GM19324 (cell line): Measurements from ENCODE around the gene DQX1.
A peak's percentile ranks its signal among the peaks of the same experiment; 100 is the strongest.

Experiments
- ATAC-seq: cut with Tn5 transposase; IDR thresholded peaks from one replicate; pipeline ENCODE4 v1.9.1; 2021; ENCODE audit warnings: mild to moderate bottlenecking, moderate library complexity; ENCODE audit not compliant: unreplicated experiment, low FRiP score

Gene DQX1

DNA sequence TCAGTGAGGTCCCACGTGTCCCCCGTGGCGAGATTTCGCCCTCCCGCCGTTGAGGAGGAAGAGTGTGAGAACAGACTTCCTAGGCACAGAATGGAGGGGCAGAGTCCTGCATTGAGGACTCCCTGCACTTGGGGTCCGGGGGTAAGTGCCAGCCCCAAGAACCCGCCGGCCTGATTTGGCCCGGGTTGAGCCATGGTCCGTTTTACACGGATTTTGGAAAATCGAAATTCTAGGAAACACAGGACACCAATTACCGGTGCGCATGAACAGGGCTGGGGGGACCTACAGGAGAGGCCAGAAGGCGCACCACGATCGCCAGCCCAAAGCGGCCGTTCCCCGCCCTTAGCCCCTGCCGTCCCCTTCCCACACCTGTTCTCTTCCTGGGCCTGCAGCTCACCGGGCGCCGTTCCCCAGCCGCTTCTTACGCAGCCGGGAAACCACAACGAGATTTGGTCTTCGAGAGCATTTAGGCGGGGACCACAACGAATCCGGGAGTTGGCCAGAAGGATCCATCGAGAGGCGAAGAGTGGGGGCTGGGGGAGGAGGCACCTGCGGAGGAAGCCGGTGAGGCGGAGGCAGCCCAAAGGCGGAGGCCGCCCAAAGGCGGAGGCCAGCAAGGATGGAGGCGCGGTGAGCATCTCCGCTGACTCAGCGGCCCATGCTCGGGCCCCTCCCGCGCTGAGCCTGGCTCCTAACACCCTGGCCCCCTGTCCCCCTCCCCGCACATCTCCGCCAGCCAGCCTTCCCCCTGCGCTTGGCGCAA lies 12.2 kb downstream of the DQX1 start:
- no peak for ATAC-seq

- ATAC-seq = no peak
Measured at GRCh38 chr2:74512744-74513604, 13.1 kb downstream of the DQX1 start.

DNA sequence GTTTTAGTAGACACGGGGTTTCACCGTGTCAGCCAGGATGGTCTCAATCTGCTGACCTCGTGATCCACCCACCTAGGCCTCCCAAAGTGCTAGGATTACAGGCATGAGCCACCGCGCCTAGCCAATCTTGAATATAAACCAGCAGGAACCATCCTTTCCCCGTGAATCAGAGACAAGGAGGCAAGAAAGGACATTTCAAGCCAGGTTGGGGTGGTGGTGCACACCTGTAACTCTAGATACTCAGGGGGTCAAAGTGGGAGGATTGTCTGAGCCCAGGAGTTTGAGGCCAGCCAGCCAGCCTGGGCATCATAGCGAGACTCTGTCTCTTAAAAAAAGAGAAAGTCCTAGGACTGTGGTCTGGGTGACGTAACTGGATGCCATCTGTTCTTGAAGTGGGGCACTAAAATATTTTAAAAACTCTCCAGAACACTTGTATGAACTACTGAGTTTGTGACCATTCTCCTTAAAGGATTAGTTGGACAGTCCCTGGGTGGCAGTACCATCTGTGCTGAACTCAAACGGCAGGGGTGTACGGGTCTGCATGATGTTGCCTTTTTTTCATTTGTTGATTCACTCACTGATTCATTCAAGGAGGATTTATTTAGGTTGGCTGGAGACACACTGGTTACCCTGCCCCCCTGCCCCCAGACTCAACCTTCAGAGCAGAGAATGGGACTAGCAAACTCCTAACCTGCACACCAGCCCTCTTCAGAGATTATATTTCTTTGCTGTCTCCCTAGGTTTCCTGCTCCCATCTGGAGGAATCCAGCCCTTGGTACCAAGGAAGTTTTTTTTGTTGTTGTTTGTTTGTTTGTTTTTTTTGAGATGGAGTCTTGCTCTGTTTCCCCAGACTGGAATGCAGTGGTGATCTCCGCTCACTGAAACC lies 14.7 kb downstream of the DQX1 start:
- ATAC-seq = no peak

DNA sequence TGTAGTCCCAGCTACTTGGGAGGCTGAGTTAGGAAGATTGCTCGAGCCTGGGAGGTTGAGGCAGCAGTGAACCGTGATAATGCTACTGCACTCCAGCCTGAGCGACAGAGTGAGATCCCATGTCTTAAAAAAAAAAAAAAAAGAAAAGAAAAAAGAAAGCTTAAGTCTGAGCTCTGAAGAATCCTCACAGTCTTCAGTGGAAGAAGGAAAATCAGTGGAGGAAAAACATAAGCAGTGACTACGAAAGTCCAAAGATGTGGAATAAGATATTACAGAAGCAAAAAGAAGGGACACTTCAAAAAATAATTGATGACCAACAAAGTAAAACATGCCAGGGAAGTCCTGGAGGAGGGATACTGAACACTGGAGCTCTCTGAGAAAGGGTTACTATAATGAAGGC lies 15.8 kb downstream of the DQX1 start:
- no peak for ATAC-seq

GRCh38 chr2:74507926-74508520 lies 18.0 kb downstream of the DQX1 start:
- ATAC-seq = peak; percentile 7

DNA sequence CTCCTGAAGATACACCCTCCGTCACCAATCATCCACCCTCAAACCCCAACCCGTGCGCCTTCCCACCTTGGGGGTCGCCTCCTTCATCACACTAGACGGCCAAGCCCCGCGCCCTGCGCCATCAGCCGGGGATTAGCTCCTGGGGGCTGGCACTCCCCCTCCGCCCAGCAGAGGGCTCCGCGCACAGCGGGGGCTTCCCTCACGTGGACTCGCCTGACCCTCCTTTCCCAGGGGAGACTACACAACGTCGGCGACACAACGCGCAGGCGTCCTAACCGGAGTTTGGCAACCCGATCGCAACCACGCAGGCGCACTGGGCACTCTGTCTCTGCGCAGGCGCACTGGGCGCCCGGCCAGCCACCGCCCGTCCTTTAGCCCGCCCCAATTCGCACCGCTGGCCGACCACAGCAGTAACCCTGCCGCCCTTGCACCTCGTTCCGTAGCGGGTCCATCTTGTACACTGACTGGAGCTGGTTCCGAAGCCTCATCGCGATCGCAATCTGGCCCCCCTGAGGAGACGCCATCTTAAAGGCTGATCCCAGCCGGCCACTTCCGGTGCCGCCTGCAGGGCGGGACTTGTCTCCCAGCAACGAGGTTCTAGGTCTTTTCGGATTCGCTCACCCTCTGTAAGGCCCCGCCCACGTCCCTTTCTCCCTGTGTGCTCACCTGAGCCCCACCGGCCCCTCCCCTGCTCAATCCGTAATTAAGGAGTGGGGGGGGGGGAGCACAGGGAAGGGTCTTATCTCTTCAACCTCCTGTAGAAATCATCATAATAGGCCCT lies 18.7 kb downstream of the DQX1 start, which contains the start of gene PCGF1:
TSS of gene PCGF1 (minus strand) at position 551 of the 781 bp plus-strand sequence. CDS start at position 524, 27 bp downstream.
- peak; percentile 93 for ATAC-seq

- ATAC-seq = no peak
Measured at GRCh38 chr2:74505448-74506246, 20.4 kb downstream of the DQX1 start.

DNA sequence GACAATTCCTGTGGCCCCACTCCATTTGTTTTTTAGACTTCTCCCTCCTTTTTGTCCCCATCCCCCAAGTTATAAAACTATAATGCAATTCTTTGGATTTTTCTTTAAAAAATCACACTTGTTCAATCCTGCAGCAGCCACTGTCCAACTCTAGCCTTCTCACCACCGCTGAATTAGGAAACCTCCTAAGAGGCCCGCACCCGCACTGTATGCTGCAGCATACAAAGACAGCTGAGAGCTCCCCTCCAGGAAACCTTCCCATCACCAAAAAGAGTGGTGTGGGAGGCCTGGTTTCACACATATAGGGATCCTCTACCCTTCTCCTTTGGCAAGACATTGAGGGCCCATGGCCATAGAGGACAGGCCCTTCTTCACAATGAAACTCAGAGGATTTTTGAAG lies 21.4 kb downstream of the DQX1 start:
- ATAC-seq = no peak

- no peak for ATAC-seq
Measured at GRCh38 chr2:74503506-74504475, 22.2 kb downstream of the DQX1 start.

- no peak for ATAC-seq
Measured at GRCh38 chr2:74502720-74503505, 23.1 kb downstream of the DQX1 start.

- ATAC-seq = no peak
Measured at GRCh38 chr2:74502147-74502719, 23.8 kb downstream of the DQX1 start.

DNA sequence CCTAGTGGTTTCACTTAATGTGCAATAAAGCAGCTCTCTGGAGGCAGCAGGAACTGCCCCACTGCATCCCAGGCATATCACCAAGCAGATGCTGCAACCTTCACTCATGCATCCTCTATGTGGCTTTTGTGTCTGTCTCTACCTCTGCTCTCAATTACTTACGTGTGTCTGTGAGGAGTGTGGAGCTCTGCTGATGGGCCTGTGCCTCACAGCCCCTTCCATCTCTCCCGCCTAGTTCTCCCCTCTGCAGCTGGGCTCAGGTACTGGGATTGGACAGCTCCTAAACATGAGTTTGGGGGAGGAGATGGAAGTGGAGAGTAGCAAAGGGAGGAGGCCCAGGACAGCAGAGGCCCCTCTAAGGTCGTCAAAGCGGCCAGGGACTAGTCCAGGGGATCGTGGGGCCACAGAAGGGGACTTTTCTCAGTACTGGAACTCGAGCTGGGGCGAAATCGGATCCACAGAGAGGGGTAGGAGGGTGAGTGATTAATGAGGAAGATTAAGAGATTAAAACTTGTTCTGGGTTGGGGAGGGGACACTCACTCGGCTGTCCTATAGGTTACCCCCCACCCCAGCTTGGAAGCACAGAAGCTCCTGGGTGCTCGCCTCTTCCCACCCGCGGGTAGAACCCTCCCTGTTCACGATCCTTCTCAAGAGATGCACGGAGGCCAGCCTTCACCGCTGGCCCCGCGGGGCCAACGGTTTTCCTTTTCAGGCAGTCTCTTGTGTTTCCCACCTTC lies 24.5 kb downstream of the DQX1 start:
- ATAC-seq = no peak

- ATAC-seq = no peak
Measured at GRCh38 chr2:74500578-74500946, 25.5 kb downstream of the DQX1 start.

DNA sequence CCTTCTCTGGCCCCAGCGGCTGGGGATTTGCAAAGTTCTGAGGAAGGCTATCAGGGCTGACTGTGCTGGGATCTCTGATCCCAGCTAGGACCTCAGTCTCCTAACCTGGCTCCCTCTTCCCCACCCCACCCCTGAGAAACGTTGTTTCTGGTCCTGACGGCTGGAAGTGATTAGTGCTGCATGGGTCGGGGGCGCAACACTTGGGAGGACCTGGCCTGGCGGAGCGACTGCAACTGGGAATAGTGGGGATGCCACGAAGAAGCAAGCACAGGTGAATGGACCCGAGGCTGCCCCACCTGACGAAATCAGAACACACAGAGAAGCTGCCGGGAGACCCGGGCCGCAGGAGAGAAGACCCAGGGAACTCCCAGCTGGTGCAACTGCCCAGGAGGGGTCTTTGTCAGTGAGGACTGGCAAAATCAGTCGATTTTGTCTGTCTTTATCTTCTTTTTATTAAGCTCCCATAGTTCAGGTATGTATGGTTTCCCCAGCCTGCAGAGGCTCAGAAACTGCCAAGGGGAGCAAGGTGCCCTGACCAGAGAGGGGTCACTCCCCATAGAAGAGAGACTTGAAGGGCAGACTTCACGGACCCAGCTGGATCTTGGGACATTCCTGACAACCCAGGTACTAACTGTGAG lies 26.0 kb downstream of the DQX1 start:
- ATAC-seq = no peak

DNA sequence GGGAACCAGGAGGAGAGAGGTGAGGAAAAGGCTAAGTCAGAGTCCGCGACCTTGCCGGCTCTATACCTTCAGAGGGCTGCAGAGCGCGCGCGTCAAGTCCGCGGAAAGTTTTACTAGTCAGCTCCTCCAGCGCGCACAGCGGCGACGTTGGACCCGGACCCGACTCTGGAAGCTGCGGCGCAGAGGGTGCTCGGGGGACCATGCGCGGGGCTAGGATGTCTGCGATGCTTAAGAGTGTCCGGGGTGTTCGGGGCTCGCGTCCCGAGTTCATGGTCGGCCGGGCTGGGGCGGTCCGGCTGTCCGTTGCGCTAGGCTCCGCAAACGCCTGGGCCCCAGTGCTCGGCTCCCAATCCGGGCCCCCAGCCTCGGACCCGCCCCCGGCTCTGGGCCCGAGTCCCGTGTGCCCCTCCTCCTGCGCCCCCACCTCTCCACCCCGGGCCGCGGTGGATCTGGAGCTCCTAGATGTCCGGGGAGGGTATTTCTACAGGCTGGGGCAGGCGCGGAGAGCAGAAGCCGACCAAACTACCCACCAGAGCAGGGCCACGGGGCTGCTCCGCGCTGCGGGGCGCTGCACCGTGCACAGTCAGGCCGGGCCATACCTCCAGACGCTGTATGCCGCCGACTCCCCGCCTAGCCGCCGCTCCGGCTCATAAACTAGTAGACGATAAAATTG lies 26.6 kb downstream of the DQX1 start, which contains the start of gene LBX2:
TSS of gene LBX2 (minus strand) at position 337 of the 673 bp plus-strand sequence. CDS start at position 271, 66 bp downstream.
- no peak for ATAC-seq
